HL-60 (cell line): ENCODE results near the gene ADAMTS13.
A peak's percentile ranks its signal among the peaks of the same experiment; 100 is the strongest.

ENCODE experiments used
- DNase-seq, 2 experiments: peaks; one replicate each; pipeline ENCODE4 v3.0.0-alpha.2; 2010 to 2020; ENCODE audit warnings: low read depth in 1 of 2, low spot score in 1 of 2
- H3K27ac ChIP-seq: fragments of 250-450 bp; sonication (Bioruptor Pico); replicated peaks from 2 replicates; pipeline ENCODE4 v1.5.1; 2020; ENCODE audit warnings: mild to moderate bottlenecking, moderate library complexity
- H3K27me3 ChIP-seq: fragments of 250-450 bp; sonication (Bioruptor Pico); 2 replicates; pipeline ENCODE4 v1.5.1; 2021; ENCODE audit warnings: mild to moderate bottlenecking, moderate library complexity; ENCODE audit not compliant: insufficient read depth, poor library complexity, severe bottlenecking
- H3K4me3 ChIP-seq: replicated peaks from 2 replicates; pipeline ENCODE4 v1.5.1; 2011; ENCODE audit warnings: mild to moderate bottlenecking, control low read depth, low read length; ENCODE audit not compliant: insufficient read depth
- CTCF ChIP-seq: IDR thresholded peaks from one replicate; pipeline ENCODE4 v1.5.1; 2011; ENCODE audit warnings: low read length, control low read depth, inconsistent platforms; ENCODE audit not compliant: insufficient read depth
- GABPA ChIP-seq: IDR thresholded peaks from 2 replicates; pipeline ENCODE4 v1.6.1; 2012; ENCODE audit warnings: low read depth
- POLR2AphosphoS5 ChIP-seq: IDR thresholded peaks from 2 replicates; pipeline ENCODE4 v1.6.1; 2012; ENCODE audit warnings: low read depth
- REST ChIP-seq: IDR thresholded peaks from 2 replicates; pipeline ENCODE4 v1.6.1; 2012; ENCODE audit warnings: low read depth; ENCODE audit not compliant: insufficient replicate concordance
- SPI1 ChIP-seq: IDR thresholded peaks from 2 replicates; pipeline ENCODE4 v1.6.1; 2012; ENCODE audit warnings: low read depth, mild to moderate bottlenecking, borderline replicate concordance

ADAMTS13 gene

GRCh38 chr9:133402689-133403088, 19.5 kb upstream of the ADAMTS13 start:
- Histone ChIP-seq H3K4me3 (no peak overlapping the region), H3K27ac (no peak overlapping the region), H3K27me3 (no peaks in the 10 kb centered on the region)
- DNase-seq = no peak
- no peak for TF ChIP-seq GABPA
- TF ChIP-seq SPI1 = no peak
- no peak for TF ChIP-seq POLR2AphosphoS5

- Histone ChIP-seq H3K4me3 (no peak overlapping the region), H3K27me3 (no peaks in the 10 kb centered on the region), H3K27ac (no peak overlapping the region)
- TF ChIP-seq GABPA = no peak
- TF ChIP-seq SPI1 = no peak
- TF ChIP-seq REST = no peak
- peak; percentile 49 for TF ChIP-seq CTCF
- peak in 1 of 2 experiments; percentile 57 for DNase-seq
Measured at GRCh38 chr9:133403766-133404453, 18.3 kb upstream of the ADAMTS13 start.

- no peak overlapping the region for H3K27ac ChIP-seq
- H3K4me3 ChIP-seq = no peak overlapping the region
- TF ChIP-seq REST (no peak), POLR2AphosphoS5 (peak; percentile 55; the same call in 1 of the 2 replicates)
- DNase-seq = no peak
- H3K27me3 ChIP-seq = no peaks in the 10 kb centered on the region
Measured at GRCh38 chr9:133404454-133405002, 17.6 kb upstream of the ADAMTS13 start.

- no peak for TF ChIP-seq SPI1
- no peak for TF ChIP-seq GABPA
- no peak for TF ChIP-seq REST
- Histone ChIP-seq H3K4me3 (no peak overlapping the region), H3K27me3 (no peaks in the 10 kb centered on the region), H3K27ac (no peak overlapping the region)
- no peak for DNase-seq
Measured at GRCh38 chr9:133405508-133406438, 16.4 kb upstream of the ADAMTS13 start.
